ENCODE results near the gene CDKN2D.
"Not testable (repeated sequence)": the region's sequence is repeated elsewhere in the genome, so short reads cannot be mapped to it uniquely, and the experiment has no call there.

The CDKN2D gene

DNA sequence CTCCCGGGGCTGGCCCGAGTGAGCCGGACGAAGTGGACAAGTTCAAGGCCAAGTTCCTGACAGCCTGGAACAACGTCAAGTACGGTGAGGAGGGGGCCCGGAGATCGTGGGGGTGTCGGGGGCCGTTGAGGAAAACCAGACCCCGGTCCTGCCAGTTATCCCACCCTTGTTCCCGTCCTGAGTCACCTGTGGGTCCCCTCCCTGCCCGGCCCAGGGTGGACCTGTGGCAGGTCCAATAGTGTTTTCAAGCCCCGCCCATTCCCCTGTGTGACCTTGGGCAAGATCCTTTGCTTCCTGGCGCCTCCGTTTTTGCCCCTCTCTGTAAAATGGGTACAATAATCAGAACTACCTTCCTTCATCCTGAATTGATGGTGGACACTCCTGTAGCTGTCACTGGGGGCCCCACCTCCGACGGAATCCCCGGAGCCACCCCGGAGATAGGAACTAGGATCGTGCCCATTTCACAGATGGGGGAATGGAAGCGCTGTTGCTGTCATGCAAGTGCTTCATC, 24.5 kb downstream of the CDKN2D start:
- FAIRE-seq = no peak
- no peak for DNase-seq (ENCODE audit: insufficient read length, low spot score)
- TF ChIP-seq, protein P1, sequence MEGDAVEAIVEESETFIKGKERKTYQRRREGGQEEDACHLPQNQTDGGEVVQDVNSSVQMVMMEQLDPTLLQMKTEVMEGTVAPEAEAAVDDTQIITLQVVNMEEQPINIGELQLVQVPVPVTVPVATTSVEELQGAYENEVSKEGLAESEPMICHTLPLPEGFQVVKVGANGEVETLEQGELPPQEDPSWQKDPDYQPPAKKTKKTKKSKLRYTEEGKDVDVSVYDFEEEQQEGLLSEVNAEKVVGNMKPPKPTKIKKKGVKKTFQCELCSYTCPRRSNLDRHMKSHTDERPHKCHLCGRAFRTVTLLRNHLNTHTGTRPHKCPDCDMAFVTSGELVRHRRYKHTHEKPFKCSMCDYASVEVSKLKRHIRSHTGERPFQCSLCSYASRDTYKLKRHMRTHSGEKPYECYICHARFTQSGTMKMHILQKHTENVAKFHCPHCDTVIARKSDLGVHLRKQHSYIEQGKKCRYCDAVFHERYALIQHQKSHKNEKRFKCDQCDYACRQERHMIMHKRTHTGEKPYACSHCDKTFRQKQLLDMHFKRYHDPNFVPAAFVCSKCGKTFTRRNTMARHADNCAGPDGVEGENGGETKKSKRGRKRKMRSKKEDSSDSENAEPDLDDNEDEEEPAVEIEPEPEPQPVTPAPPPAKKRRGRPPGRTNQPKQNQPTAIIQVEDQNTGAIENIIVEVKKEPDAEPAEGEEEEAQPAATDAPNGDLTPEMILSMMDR (IDR thresholded peaks at IDR 0.05; ENCODE audit: insufficient read depth, missing control alignments) = no peak

DNA sequence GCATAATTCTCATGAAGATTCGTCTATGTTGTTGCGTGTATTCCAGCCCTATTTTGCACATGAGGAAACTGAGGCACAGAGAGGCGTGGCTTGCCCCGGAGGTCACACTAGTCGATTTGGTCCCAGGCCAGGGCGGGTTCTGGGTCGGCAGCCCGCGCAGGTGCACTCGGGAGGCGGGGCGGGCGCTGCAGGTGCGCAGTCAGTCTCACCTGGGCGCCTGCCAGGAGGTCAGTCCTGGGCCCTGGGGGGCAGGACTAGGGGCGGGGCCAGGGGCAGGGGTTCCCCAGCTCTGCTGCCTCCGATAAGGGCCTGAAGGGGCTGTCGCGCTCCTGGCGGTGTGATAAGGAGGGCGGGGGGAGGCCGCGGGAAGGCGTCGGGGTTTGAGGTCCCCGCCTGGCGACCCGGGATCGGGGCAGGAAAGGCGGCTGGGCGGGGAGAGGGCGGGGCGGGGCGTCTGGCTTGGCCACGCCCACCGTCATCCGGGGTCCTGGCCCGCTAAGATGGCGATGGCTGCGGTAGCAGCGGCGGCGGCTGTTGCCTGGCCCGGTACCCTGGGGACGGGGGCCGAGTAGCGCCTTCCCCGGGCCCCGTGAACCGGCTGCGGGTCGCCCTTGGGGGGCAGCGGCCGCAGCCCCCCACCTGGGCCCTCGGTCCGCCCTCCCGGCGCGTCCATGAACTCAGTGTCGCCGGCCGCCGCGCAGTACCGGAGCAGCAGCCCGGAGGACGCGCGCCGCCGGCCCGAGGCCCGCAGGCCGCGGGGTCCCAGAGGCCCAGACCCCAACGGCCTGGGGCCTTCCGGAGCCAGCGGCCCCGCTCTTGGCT, 25.1 kb downstream of the CDKN2D start, which contains the start of gene ATG4D:
TSS of gene ATG4D (plus strand) at position 485 of the 822 bp plus-strand sequence. CDS start at position 672, 187 bp downstream.
- DNase-seq (ENCODE audit: insufficient read length, low spot score) = peak; percentile 98
- FAIRE-seq = no peak
- TF ChIP-seq, protein P1 (IDR thresholded peaks at IDR 0.05; ENCODE audit: insufficient read depth, missing control alignments) = no peak

DNA sequence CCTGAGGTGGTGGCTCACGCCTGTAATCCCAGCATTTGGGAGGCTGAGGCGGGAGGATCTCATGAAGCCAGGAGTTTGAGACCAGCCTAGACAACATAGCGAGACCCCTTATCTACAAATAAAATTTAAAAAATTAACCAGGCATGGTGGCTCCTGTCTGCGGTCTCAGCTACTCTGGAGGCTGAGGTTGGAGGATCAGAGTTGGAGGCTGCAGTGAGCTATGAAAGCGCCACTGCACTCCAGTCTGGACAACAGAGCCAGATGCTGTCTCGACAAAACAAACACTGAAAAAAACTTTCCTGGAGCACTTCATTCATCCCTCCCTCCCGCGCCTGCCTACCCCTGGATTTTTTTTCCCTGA, 25.7 kb downstream of the CDKN2D start:
- FAIRE-seq = no peak
- TF ChIP-seq, protein P1 (IDR thresholded peaks at IDR 0.05; ENCODE audit: insufficient read depth, missing control alignments) = no peak

DNA sequence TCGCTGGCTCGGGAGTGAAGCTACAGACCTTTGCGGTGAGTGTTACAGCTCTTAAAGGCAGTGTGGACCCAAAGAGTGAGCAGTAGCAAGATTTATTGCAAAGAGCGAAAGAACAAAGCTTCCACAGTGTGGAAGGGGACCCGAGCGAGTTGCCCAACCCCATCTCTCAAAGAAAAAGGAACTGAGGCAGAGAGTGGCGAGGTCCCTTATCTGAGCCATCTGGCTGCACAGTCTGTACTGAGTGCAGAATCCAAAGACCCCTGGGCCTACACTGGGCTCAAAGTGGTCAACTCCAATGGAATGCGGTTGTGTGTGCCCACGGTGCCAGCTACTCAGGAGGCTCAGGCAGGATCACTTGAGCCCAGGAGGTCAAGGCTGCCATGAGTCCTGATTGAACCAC, 29.8 kb downstream of the CDKN2D start:
- not testable (repeated sequence) for DNase-seq (ENCODE audit: insufficient read length, low spot score); FAIRE-seq

More for the DNA sequence above, 25.7 kb downstream of the CDKN2D start:
- no peak for DNase-seq (ENCODE audit: insufficient read length, low spot score)

DNA sequence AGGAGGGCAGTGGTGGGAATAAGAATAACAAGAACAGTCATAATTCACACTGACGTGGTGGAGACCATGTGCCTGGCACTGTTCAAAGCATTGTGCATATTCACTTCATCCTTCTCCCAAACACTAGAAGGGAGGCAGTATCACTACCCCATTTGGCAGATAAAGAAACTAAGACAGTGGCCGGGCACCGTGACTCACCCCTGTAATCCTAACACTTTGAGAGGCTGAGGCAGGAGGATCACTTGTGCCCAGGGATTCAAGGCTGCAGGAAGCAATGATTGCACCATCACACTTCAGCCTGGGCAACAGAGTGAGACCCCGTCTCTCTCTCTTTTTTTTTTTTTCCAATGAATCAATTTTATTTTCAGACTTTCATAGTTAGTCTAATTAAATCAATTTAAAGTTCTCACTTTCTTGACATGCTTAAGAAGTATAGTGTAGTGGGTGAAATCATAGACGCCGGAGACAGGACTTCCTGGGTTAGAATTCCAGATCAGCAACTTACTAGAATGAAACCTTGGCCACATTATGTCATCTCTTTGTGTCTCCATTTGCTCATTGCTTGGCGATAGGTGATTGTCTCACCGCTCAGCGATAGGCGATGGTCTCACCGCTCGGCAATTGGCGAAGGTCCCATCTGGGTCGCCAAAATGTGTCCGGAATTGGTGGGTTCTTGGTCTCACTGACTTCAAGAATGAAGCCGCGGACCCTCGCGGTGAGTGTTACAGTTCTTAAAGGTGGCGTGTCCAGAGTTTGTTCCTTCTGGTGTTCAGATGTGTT, 30.4 kb downstream of the CDKN2D start:
- TF ChIP-seq, protein P1 (IDR thresholded peaks at IDR 0.05; ENCODE audit: insufficient read depth, missing control alignments) = no peak
- no peak for FAIRE-seq

DNA sequence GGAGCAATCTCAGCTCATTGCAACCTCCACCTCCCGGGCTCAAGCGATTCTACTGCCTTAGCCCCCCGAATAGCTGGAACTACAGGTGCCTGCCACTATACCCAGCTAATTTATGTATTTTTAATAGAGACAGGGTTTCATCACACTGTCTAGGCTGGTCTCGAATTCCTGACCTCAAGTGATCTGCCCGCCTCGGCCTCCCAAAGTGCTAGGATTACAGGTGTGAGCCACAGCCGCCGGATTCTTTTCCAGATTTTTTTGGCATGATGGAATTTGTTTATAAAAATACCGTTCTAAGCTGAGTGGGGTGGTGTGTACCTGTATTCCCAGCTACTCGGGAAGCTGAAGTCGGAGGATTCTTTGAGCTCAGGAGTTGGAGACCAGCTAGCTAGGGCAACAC, 31.1 kb downstream of the CDKN2D start:
- DNase-seq (ENCODE audit: insufficient read length, low spot score) (no peak), FAIRE-seq (no peak)
- TF ChIP-seq, protein P1 (IDR thresholded peaks at IDR 0.05; ENCODE audit: insufficient read depth, missing control alignments) = no peak

More for the DNA sequence above, 30.4 kb downstream of the CDKN2D start:
- peak; percentile 7 for DNase-seq (ENCODE audit: insufficient read length, low spot score)

DNA sequence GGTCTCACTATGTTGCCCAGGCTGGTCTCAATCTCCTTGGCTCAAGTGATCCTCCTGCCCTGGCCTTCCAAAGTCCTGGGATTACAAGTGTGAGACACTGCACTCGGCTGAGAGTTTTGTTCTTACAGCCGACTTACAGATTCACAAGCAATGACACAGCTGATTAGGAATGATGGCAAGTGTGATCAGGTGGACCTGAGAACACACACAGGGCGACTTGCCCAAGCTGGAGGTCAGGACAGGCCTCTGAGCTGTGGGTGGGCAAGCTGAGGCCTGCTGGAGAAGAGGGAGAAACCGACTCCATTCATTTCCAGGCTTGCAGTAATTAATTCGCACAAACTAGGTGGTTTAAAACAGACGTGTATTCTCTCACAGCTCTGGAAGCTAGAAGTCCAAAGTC, 33.2 kb downstream of the CDKN2D start:
- FAIRE-seq (no peak), DNase-seq (ENCODE audit: insufficient read length, low spot score) (peak; percentile 1)
- TF ChIP-seq, protein P1 (IDR thresholded peaks at IDR 0.05; ENCODE audit: insufficient read depth, missing control alignments) = no peak
